ENCODE data around the gene SPAG16. TPM values are rescaled to one million over a fixed set of nuclear protein-coding genes. Genes with fewer than 3 reads are reported as not detected.
A peak's percentile ranks its signal among the peaks of the same experiment; 100 is the strongest.

SPAG16 gene
- polyA plus RNA-seq, 2 of the 4 experiments (the other 2 are of a cell fraction), result 19.1 to 27.6 TPM

GRCh38 chr2:214410918-214411554 lies 1126.8 kb downstream of the SPAG16 start, which contains the start of gene VWC2L:
Gene VWC2L (plus strand): TSS chr2:214411054. CDS start chr2:214414194, 3,140 bp downstream.
- no peak within 1 kb of the TSS for H3K4me3 ChIP-seq
- ChIA-PET POLR2A (no interaction called here), CTCF (no interaction called here)
- H3K9me3 ChIP-seq, result no peaks in the 10 kb centered on the region
- 2% methylated on average over 19 of the region's 19 CpGs for WGBS (ENCODE audit: missing lambda C conversion rate)
- no peak within 1 kb of the TSS for H3K27ac ChIP-seq
- no peak for FAIRE-seq
- peak; percentile 87 to 95 for ATAC-seq
- no peaks in the 10 kb centered on the region for H3K4me1 ChIP-seq
- peak within 1 kb of the TSS; percentile 27; the same call in 1 of the 3 replicates for H3K4me2 ChIP-seq
- DNase-seq (ENCODE audit: low read depth in 1 of 2, low spot score in 1 of 2), result peak; percentile 1 to 61
- TF ChIP-seq NR3C1 (IDR thresholded peaks at IDR 0.05), result no peak
- no peak for TF ChIP-seq RCOR1 (IDR thresholded peaks at IDR 0.05; ENCODE audit: low read depth, low read length)
- peak; percentile 68; the same call in 1 of the 2 replicates for TF ChIP-seq HOXB13 (CRISPR knock-in tag; IDR thresholded peaks at IDR 0.05; ENCODE audit: low read depth)
- TF ChIP-seq, protein P1, sequence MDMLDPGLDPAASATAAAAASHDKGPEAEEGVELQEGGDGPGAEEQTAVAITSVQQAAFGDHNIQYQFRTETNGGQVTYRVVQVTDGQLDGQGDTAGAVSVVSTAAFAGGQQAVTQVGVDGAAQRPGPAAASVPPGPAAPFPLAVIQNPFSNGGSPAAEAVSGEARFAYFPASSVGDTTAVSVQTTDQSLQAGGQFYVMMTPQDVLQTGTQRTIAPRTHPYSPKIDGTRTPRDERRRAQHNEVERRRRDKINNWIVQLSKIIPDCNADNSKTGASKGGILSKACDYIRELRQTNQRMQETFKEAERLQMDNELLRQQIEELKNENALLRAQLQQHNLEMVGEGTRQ (IDR thresholded peaks at IDR 0.05), result no peak
- no peak for TF ChIP-seq BHLHE40 (IDR thresholded peaks at IDR 0.05; ENCODE audit: low read depth, low read length)
- no peak for TF ChIP-seq FOSL2 (IDR thresholded peaks at IDR 0.05)
- TF ChIP-seq FOSL2 (CRISPR knock-in tag; IDR thresholded peaks at IDR 0.05), result no peak
- TF ChIP-seq TFCP2L1 (CRISPR knock-in tag; IDR thresholded peaks at IDR 0.05), result no peak
- TF ChIP-seq CHD4 (IDR thresholded peaks at IDR 0.05; ENCODE audit: borderline replicate concordance), result no peak
- TF ChIP-seq CEBPB (IDR thresholded peaks at IDR 0.05), result peak; percentile 15 to 65; a peak in 2 of 4 replicates
- TF ChIP-seq, protein P2, sequence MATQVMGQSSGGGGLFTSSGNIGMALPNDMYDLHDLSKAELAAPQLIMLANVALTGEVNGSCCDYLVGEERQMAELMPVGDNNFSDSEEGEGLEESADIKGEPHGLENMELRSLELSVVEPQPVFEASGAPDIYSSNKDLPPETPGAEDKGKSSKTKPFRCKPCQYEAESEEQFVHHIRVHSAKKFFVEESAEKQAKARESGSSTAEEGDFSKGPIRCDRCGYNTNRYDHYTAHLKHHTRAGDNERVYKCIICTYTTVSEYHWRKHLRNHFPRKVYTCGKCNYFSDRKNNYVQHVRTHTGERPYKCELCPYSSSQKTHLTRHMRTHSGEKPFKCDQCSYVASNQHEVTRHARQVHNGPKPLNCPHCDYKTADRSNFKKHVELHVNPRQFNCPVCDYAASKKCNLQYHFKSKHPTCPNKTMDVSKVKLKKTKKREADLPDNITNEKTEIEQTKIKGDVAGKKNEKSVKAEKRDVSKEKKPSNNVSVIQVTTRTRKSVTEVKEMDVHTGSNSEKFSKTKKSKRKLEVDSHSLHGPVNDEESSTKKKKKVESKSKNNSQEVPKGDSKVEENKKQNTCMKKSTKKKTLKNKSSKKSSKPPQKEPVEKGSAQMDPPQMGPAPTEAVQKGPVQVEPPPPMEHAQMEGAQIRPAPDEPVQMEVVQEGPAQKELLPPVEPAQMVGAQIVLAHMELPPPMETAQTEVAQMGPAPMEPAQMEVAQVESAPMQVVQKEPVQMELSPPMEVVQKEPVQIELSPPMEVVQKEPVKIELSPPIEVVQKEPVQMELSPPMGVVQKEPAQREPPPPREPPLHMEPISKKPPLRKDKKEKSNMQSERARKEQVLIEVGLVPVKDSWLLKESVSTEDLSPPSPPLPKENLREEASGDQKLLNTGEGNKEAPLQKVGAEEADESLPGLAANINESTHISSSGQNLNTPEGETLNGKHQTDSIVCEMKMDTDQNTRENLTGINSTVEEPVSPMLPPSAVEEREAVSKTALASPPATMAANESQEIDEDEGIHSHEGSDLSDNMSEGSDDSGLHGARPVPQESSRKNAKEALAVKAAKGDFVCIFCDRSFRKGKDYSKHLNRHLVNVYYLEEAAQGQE (IDR thresholded peaks at IDR 0.05), result peak; percentile 99
- TF ChIP-seq HES2 (IDR thresholded peaks at IDR 0.05), result 0 out of 2 replicates have a peak, but pooled peaks have one; percentile 13
- no peak for TF ChIP-seq KDM5A (IDR thresholded peaks at IDR 0.05)
- no peak for TF ChIP-seq NFE2L2 (conservative IDR thresholded peaks at IDR 0.05; ENCODE audit: low read length)
- TF ChIP-seq RFX5 (IDR thresholded peaks at IDR 0.05), result no peak
- no peak for TF ChIP-seq RARB (CRISPR knock-in tag; IDR thresholded peaks at IDR 0.05)
- TF ChIP-seq SMC3 (IDR thresholded peaks at IDR 0.05), result peak; percentile 9; the same call in 1 of the 3 replicates
- no peak for TF ChIP-seq MAX (IDR thresholded peaks at IDR 0.05)
- TF ChIP-seq EHMT2 (IDR thresholded peaks at IDR 0.05; ENCODE audit: low read depth), result peak; percentile 94

- Histone ChIP-seq H3K4me2 (no peak overlapping the region), H3K27ac (no peak overlapping the region), H3K9me3 (no peaks in the 10 kb centered on the region), H3K4me3 (no peak overlapping the region), H3K4me1 (no peaks in the 10 kb centered on the region)
- 2% methylated on average over 1 of the region's 1 CpG for WGBS (ENCODE audit: missing lambda C conversion rate)
- POLR2A ChIA-PET, result no interaction called here
- CTCF ChIA-PET, result no interaction called here
- no peak for ATAC-seq
- TF ChIP-seq HOXB5 (CRISPR knock-in tag; IDR thresholded peaks at IDR 0.05) (no peak), ZC3H11A (IDR thresholded peaks at IDR 0.05) (no peak), PHF8 (IDR thresholded peaks at IDR 0.05; ENCODE audit: borderline replicate concordance, low read depth) (no peak), MYC (IDR thresholded peaks at IDR 0.05; ENCODE audit: borderline replicate concordance, low read length) (no peak), RARB (CRISPR knock-in tag; IDR thresholded peaks at IDR 0.05) (no peak), KDM5A (IDR thresholded peaks at IDR 0.05) (no peak)
- TF ChIP-seq, protein P1 (IDR thresholded peaks at IDR 0.05), result no peak
- FAIRE-seq, result no peak
- no peak for DNase-seq (ENCODE audit: low read depth in 1 of 2, low spot score in 1 of 2)
These were observed 1128.4 kb downstream of the SPAG16 start for GRCh38 chr2:214412679-214413078.

Data from A549 (cell line).